GM23248 (cell line): ENCODE results near the gene DYNC2H1.

Experiments used
- EZH2 ChIP-seq: fragments of 200-600 bp; sonication (generic); IDR thresholded peaks from 2 replicates; pipeline ENCODE4 v1.6.1; 2018; ENCODE audit warnings: antibody characterized with exemption, mild to moderate bottlenecking; ENCODE audit not compliant: insufficient read depth, poor library complexity, severe bottlenecking
- EZH2phosphoT487 ChIP-seq: fragments of 200-600 bp; sonication (generic); IDR thresholded peaks from 2 replicates; pipeline ENCODE4 v1.6.1; 2018; ENCODE audit warnings: antibody characterized with exemption, moderate library complexity, mild to moderate bottlenecking, low read depth; ENCODE audit not compliant: insufficient read depth

DNA sequence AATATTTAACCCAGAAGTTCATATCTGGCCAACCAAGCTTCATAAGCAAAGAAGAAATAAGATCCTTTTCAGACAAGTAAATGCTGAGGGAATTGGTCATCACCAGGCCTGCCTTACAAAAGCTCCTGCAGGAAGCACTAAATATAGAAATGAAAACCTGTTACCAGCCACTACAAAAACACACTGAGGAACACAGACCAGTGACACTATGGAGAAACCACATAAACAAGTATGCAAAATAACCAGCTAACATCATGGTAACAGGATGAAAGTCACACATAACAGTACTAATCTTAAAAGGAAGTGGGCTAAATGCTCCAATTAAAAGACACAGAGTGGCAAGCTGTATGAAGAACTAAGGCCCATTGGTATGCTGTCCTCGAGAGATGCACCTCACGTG, 311.4 kb downstream of the DYNC2H1 start:
- TF ChIP-seq EZH2phosphoT487 (no peak), EZH2 (no peak)
